ENCODE results near the gene XRCC6. TPM values are rescaled to one million over a fixed set of nuclear protein-coding genes. Genes with fewer than 3 reads are reported as not detected.

The XRCC6 gene
- total and polyA plus RNA-seq, 2 of the 13 experiments (the other 11 are each of a cell fraction or from before 2014, with no cell fraction given), result 124 to 625 TPM

GRCh38 chr22:41682033-41682807 lies 61.1 kb downstream of the XRCC6 start (continued):
- TF ChIP-seq MXD3 (CRISPR knock-in tag; IDR thresholded peaks at IDR 0.05) (0 out of 2 replicates have a peak, but pooled peaks have one; percentile 42), ZNF790 (CRISPR knock-in tag; IDR thresholded peaks at IDR 0.05; ENCODE audit: borderline replicate concordance) (no peak; the same call in none of the 2 replicates), PRPF4 (IDR thresholded peaks at IDR 0.05; ENCODE audit: low read depth, low read length, poor library complexity, severe bottlenecking) (no peak), ZNF776 (CRISPR knock-in tag; IDR thresholded peaks at IDR 0.05) (no peak), ZNF784 (CRISPR knock-in tag; IDR thresholded peaks at IDR 0.05; ENCODE audit: borderline replicate concordance) (no peak), MLXIP (CRISPR knock-in tag; IDR thresholded peaks at IDR 0.05; ENCODE audit: borderline replicate concordance) (no peak), ZNF746 (CRISPR knock-in tag; IDR thresholded peaks at IDR 0.05) (no peak), ONECUT2 (CRISPR knock-in tag; IDR thresholded peaks at IDR 0.05) (no peak), ZNF530 (CRISPR knock-in tag; IDR thresholded peaks at IDR 0.05; ENCODE audit: low read depth) (no peak), ATM (IDR thresholded peaks at IDR 0.05; ENCODE audit: borderline replicate concordance) (no peak), NRL (CRISPR knock-in tag; IDR thresholded peaks at IDR 0.05; ENCODE audit: borderline replicate concordance) (no peak), SMARCC2 (IDR thresholded peaks at IDR 0.05) (no peak), SKI (IDR thresholded peaks at IDR 0.05; ENCODE audit: partially characterized antibody) (no peak), ZSCAN29 (CRISPR knock-in tag; conservative IDR thresholded peaks at IDR 0.05) (peak; percentile 52; the same call in 1 of the 2 replicates), ZNF570 (CRISPR knock-in tag; IDR thresholded peaks at IDR 0.05; ENCODE audit: borderline replicate concordance) (no peak), ZNF569 (CRISPR knock-in tag; IDR thresholded peaks at IDR 0.05; ENCODE audit: borderline replicate concordance) (no peak), KLF13 (CRISPR knock-in tag; IDR thresholded peaks at IDR 0.05) (no peak), PAWR (CRISPR knock-in tag; IDR thresholded peaks at IDR 0.05; ENCODE audit: borderline replicate concordance) (no peak), SALL1 (CRISPR knock-in tag; IDR thresholded peaks at IDR 0.05) (peak; percentile 81; the same call in 1 of the 2 replicates), ZNF496 (CRISPR knock-in tag; IDR thresholded peaks at IDR 0.05; ENCODE audit: insufficient replicate concordance) (no peak), RBM22 (optimal IDR thresholded peaks at IDR 0.05; ENCODE audit: low read length) (peak; percentile 78), ATF4 (CRISPR knock-in tag; IDR thresholded peaks at IDR 0.05) (no peak)
